ENCODE data around the gene ABCB8. TPM values are rescaled to one million over a fixed set of nuclear protein-coding genes. Genes with fewer than 3 reads are reported as not detected.

ABCB8 gene
- total RNA-seq, 1 donor from 2014 or later: 7.9 TPM

DNA sequence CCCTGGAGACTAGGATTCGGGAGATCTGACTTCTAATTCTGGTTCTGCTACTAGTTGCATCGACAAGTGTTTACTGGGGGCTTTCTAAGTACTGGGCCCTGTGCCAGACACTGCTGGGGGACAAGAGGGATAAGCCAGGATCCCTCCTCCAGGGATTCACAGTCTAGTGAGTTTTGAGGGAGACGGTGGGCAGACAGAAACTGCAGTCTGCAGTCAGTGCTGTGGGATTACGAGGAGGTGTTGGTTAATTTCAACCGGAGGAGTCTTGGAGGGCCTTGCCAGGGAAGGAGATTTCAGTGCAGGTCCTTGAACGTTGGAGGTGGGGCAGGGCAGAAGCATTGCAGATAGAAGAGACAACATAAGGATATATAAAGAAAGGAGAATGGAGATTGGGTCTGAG is 46.6 kb upstream of the ABCB8 start:
- H3K79me2 ChIP-seq (ENCODE audit: low read depth): no peaks in the 10 kb centered on the region
- H3K4me2 ChIP-seq: no peak overlapping the region
- no peak overlapping the region for H3K4me3 ChIP-seq
- Mint-ChIP-seq H3K4me1 (peaks cover 32% of the 10 kb centered on the region), H3K27ac (no peak overlapping the region), H3K4me3 (peak overlapping the region; percentile 47), H3K27me3 (ENCODE audit: insufficient read depth, low read depth) (peaks cover 40% of the 10 kb centered on the region), H3K36me3 (no peaks in the 10 kb centered on the region), H3K9me3 (no peaks in the 10 kb centered on the region)
- no peak overlapping the region for H3K9ac ChIP-seq
- H3F3A ChIP-seq (ENCODE audit: low read depth): peaks cover 22% of the 10 kb centered on the region
- no peak overlapping the region for H3K27ac ChIP-seq
- TF ChIP-seq EZH2phosphoT487 (IDR thresholded peaks at IDR 0.05) (no peak), EZH2 (IDR thresholded peaks at IDR 0.05) (no peak)
- TF ChIP-seq, protein P1, sequence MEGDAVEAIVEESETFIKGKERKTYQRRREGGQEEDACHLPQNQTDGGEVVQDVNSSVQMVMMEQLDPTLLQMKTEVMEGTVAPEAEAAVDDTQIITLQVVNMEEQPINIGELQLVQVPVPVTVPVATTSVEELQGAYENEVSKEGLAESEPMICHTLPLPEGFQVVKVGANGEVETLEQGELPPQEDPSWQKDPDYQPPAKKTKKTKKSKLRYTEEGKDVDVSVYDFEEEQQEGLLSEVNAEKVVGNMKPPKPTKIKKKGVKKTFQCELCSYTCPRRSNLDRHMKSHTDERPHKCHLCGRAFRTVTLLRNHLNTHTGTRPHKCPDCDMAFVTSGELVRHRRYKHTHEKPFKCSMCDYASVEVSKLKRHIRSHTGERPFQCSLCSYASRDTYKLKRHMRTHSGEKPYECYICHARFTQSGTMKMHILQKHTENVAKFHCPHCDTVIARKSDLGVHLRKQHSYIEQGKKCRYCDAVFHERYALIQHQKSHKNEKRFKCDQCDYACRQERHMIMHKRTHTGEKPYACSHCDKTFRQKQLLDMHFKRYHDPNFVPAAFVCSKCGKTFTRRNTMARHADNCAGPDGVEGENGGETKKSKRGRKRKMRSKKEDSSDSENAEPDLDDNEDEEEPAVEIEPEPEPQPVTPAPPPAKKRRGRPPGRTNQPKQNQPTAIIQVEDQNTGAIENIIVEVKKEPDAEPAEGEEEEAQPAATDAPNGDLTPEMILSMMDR (IDR thresholded peaks at IDR 0.05): no peak
- H3K4me1 ChIP-seq: peaks cover 28% of the 10 kb centered on the region
- H2AFZ ChIP-seq (replicated peaks): no peak overlapping the region
- no peak for DNase-seq (ENCODE audit: low spot score)
- peaks cover 51% of the 10 kb centered on the region for H3K27me3 ChIP-seq
- H3K9me3 ChIP-seq (ENCODE audit: low read depth): no peaks in the 10 kb centered on the region
- H4K20me1 ChIP-seq (ENCODE audit: low read depth): peaks cover 9% of the 10 kb centered on the region
- H3K36me3 ChIP-seq: no peaks in the 10 kb centered on the region

DNA sequence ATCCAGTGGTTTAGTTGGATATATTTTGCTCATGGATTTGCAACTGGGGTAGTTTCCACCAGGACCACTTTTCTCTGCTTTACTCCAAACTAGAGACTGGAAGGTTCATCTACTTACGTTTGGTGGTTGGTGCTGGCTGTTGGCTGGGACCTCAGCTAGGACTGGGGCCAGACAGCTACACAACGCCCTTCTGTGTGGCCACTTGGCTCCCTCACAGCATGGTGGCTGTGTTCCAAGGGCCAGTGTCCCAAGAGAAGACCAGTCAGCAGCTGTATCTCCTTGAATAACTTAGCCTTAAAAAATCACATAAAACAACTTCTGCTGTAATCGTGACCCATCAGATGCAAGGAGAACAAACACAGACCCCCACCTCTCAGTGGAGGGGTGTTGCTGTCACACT is 45.9 kb upstream of the ABCB8 start:
- H3K27me3 Mint-ChIP-seq (ENCODE audit: insufficient read depth, low read depth): peaks cover 37% of the 10 kb centered on the region
- Histone ChIP-seq H3K9me3 (ENCODE audit: low read depth) (no peaks in the 10 kb centered on the region), H3K4me1 (peaks cover 20% of the 10 kb centered on the region), H3K4me2 (no peak overlapping the region), H3K27me3 (peaks cover 44% of the 10 kb centered on the region), H3K79me2 (ENCODE audit: low read depth) (no peaks in the 10 kb centered on the region), H4K20me1 (ENCODE audit: low read depth) (peaks cover 3% of the 10 kb centered on the region), H3K9ac (no peak overlapping the region), H2AFZ (replicated peaks) (no peak overlapping the region), H3K36me3 (no peaks in the 10 kb centered on the region), H3F3A (ENCODE audit: low read depth) (peaks cover 22% of the 10 kb centered on the region), H3K27ac (no peak overlapping the region), H3K4me3 (no peak overlapping the region)
- H3K4me3 Mint-ChIP-seq: no peak overlapping the region
- TF ChIP-seq EZH2phosphoT487 (IDR thresholded peaks at IDR 0.05) (no peak), EZH2 (IDR thresholded peaks at IDR 0.05) (no peak)
- TF ChIP-seq, protein P1 (IDR thresholded peaks at IDR 0.05): no peak
- H3K9me3 Mint-ChIP-seq: no peaks in the 10 kb centered on the region
- no peaks in the 10 kb centered on the region for H3K36me3 Mint-ChIP-seq
- no peak for DNase-seq (ENCODE audit: low spot score)
- H3K4me1 Mint-ChIP-seq: peaks cover 25% of the 10 kb centered on the region
- H3K27ac Mint-ChIP-seq: no peak overlapping the region

DNA sequence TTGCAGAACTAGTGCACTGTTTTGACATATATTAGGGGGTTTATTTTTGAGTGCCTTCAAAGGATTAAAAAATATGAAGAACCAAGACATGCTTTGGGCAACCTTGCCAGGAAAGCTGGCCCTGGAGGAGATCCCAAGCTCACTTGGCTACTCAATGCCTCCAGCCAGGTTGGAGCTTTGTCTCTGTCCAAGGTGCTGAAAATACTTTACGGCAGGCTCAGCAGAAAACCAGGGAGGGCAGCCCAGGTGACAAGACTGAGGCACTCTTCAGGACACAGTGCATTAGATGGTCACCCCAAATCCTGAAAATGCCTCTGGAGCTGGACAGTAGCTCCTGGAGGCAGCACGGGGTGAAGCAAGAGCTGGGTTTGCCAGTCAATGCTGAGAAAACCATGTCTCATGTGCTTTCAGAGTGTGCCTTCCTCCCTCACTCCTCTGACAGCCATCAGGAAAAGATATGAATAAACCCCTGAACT is 44.3 kb upstream of the ABCB8 start:
- Mint-ChIP-seq H3K9me3 (no peaks in the 10 kb centered on the region), H3K36me3 (no peaks in the 10 kb centered on the region), H3K4me3 (no peak overlapping the region), H3K27ac (no peak overlapping the region), H3K4me1 (peaks cover 34% of the 10 kb centered on the region), H3K27me3 (ENCODE audit: insufficient read depth, low read depth) (peaks cover 35% of the 10 kb centered on the region)
- H3K27me3 ChIP-seq: peaks cover 40% of the 10 kb centered on the region
- H2AFZ ChIP-seq (replicated peaks): no peak overlapping the region
- no peaks in the 10 kb centered on the region for H3K79me2 ChIP-seq (ENCODE audit: low read depth)
- peak; percentile 87 for DNase-seq (ENCODE audit: low spot score)
- H3K9me3 ChIP-seq (ENCODE audit: low read depth): no peaks in the 10 kb centered on the region
- no peak overlapping the region for H3K27ac ChIP-seq
- H3K36me3 ChIP-seq: no peaks in the 10 kb centered on the region
- no peak overlapping the region for H3K9ac ChIP-seq
- H3K4me3 ChIP-seq: no peak overlapping the region
- peaks cover 3% of the 10 kb centered on the region for H4K20me1 ChIP-seq (ENCODE audit: low read depth)
- TF ChIP-seq, protein P1 (IDR thresholded peaks at IDR 0.05): no peak
- TF ChIP-seq EZH2phosphoT487 (IDR thresholded peaks at IDR 0.05) (no peak), EZH2 (IDR thresholded peaks at IDR 0.05) (no peak)
- H3K4me1 ChIP-seq: peaks cover 20% of the 10 kb centered on the region
- no peak overlapping the region for H3K4me2 ChIP-seq
- peaks cover 16% of the 10 kb centered on the region for H3F3A ChIP-seq (ENCODE audit: low read depth)

Measured in neural progenitor cell (in vitro differentiated cells).